Stimulated activated CD4-positive, alpha-beta T cell treated with anti-CD3 and anti-CD28 coated beads, Interleukin-1b, Interleukin-23, amount 100 ng/mL, for 24 hours (primary cell): ENCODE measurements around the gene OR2V2.
"Not testable (repeated sequence)": the region's sequence is repeated elsewhere in the genome, so short reads cannot be mapped to it uniquely, and the experiment has no call there.

Experiments used
- DNase-seq, 4 experiments: peaks; one replicate each; pipeline ENCODE4 v3.0.0-alpha.2; 2020; ENCODE audit warnings: low read depth in 4 of 4, low spot score in 1 of 4

The OR2V2 gene

DNA sequence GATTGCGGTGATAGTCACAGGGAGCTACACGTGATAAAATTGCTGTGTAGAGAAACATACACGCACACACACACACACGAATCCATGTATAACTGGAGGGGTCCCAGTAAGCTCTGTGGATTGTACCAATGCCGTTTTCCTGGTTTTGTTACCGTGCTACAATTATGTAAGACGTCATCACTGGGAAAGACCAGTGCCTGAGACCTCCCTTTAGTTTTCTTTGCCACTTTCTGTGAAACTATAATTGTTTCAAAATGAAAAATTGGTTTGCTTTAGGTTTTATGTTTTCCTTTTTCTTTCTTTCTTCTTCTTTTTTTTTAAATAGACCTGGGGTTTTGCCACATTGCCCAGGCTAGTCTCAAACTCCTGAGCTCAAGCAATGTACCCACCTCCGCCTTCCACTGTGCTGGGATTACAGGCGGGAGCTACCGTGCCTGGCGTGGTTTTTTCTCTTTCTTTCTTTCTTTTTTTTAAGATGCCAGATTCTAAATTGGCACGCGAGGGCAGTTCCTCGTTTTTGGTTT is 21.3 kb downstream of the OR2V2 start:
- DNase-seq = no peak

DNA sequence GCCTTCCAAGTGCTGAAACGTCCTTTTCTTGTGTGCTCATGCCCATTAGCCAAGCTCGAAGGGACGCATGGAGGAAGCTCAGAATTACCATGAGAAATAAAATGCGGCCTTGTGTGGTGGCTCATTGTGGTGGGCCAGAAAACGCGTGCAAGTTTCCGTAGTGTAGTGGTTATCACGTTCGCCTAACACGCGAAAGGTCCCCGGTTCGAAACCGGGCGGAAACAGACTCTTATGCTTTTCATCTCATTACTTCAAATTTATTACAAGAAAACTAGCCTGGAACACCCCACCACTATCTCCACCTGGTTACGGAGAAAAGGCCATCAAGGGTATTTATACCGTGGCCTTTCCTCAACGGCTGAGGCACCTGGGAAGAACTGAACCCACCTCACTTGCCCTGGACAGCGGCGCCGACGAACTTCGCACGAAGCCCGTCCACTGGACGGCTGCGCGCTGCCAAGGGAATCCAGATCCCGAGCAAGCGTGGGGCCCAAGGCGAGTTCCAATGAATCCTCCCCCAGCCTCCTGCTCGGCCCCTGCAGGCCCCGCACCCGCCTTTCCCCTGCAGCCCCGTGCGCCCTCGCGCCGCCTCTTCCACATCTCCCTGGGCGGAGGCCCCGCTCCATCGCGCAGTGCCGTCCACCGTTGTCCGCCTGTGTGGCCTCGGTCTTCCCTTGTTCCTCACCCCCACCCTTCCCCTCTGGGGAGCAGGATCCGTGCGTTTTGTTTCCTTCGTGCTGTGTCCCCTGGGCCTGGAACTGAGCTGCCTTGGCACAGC is 22.3 kb downstream of the OR2V2 start:
- DNase-seq = peak; percentile 45 to 90 (median 88)

DNA sequence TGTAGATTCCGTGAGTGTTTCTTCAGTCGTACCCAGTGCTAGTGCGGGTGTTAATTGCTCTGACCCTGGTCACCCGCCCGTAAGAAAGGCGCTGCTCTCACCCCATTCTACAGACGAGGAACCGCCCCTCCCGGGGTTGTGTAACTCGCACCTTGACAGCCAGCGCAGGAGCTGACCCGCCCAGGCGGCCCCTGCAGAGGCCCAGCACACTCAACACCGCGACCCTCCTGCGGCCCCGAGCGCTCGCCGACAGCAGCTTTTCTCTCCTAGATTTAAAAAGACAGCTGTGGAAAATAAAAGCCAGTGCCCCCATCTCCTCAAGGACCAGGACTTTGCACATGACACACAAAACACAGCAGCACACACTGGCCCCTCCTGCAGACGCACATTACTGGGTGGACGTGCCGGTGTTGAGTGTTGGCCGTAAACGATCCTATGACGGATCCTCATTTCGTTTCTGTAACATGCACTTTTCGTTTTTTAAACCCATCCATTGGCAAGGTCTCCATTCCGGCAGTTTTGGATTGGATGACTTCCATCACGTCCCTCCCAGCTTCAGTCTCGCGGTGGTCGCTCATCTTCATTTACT is 22.9 kb downstream of the OR2V2 start:
- DNase-seq = no peak

DNA sequence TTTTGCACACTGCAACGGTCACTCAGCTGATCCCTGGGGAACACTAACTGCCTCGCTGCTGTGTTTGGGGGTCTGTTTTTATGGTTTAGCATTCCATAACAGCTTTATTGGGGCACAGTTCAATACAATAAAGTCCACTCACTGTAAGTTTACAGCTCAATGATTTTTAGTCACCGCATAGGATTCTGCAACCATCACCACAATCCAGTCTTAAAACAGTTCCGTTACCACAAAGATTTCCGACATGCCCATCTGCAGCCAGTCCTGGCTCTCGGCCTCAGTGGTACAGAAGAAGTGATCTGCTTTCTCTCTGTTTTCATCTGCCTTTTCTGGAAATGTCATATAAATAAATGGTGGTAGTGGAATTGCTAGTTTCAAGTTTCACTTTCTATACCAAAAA is 23.6 kb downstream of the OR2V2 start:
- DNase-seq = no peak

DNA sequence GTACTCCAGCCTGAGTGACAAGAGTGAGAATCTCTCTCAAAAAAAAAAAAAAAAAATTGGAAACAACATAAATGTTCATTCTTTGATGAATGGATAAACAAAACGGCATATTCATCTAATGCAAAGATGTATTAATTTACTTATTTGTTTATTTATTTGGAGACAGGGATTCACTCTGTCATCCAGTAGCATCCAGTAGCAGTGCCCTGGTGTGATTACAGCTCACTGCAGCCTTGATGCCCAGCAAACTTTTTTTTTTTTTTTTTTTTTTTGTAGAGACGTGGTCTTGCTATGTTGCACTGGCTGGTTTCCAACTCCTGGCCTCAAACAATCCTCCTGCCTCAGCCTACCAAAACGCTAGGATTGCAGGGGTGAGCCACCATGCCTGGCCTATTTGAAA is 24.4 kb downstream of the OR2V2 start:
- DNase-seq = no peak

DNA sequence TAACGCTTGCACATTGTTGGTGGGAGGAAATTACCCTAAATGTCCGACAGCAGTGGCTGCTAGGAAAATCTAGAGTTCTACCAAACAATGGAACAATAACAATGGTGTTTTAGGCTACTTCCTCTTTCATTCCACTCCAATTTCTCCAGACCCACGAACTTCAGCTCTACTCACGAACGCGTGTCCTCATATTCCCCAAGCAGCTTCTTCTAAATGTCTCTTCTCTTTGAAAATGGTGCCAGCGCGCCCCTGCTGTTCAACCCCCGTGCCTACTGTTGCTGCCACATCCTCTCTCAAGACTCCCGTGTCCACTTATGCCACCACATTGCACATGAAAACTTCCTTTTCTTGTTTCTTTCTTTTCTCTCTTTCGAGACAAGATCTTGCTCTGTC is 25.6 kb downstream of the OR2V2 start:
- peak in 1 of 4 experiments; percentile 75 for DNase-seq

DNA sequence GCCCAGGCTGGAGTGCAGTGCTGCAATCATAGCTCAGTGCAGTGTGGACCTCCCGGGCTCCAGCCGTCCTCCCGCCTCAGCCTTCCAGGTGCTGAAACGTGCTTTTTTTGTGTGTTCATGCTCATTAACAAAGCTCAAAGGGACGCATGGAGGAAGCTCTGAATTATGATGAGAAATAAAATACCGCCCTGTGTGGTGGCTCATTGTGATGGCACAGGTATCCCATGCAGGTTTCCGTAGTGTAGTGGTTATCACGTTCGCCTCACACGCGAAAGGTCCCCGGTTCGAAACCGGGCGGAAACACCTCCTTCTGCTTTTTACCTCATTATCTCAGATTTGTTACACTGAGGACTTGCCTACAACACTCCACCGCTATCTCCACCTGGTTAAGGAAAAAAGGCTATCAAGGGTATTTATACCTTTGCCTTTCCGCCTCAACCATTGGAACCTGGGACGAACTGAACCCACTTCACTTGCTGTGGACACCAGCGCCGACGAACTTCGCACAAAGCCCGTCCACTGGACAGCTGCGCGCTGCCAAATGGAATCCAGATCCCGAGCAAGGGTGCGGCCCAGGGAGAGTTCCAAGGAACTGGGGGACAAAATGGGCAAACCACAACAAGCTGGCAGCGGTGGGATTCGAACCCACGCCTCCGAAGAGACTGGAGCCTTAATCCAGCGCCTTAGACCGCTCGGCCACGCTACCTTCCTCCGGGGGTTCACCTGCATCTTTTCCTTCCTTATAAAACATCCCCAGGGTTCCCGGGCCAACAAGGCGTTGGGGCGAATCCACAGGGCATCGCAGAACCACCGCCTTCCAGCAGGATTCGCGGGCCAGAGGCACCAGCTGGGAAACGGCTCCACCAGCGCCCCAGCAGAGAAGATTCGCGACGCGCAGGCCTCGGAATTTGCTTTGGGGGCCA is 26.3 kb downstream of the OR2V2 start:
- DNase-seq = peak; percentile 31 to 74 (median 65)

DNA sequence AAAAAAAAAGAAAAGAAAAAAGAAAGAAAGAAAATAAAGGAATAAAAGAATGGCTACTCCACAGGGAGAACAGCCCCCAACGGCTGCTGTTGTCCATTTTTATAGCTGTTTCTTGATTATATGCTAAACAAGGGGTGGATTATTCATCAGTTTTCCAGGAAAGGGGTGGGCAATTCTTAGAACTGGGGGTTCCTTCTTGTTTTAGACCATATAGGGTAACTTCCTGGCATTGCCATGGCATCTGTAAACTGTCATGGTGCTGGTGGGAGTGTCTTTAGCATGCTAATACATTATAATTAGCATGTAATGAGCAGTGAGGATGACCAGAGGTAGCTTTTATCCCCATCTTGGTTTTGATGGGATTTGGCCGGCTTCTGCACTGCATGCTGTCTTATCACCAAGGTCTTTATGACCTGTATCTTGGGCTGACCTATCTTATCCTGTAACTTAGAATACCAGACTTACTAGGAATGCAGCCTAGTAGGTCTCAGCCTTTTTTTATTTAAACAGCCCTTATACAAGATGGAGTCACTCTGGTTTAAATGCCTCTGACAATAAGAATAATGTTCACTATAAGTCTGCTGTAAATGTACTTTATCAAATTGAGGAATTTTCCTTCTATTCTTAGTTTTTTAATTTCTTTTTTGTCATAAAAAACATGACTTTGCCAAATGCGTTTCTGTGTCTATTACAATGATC is 29.0 kb downstream of the OR2V2 start:
- DNase-seq = no peak

DNA sequence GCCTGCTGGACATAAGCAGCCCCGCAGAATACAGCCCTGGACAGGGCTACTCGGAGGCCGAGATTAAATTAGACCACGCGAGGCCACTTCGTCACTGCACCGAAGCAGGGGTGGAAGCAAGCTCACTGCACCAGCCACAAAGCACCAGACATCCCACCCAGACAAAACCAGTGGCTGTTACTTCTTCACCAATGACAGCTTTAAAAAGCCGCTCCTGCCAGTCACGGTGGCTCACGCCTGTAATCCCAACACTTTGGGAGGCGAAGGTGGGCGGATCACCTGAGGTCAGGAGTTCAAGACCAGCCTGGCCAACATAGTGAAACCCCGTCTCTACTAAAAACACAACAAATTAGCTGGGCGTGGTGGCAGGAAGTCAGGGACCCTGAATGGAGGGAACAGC is 30.2 kb downstream of the OR2V2 start:
- DNase-seq = not testable (repeated sequence)

DNA sequence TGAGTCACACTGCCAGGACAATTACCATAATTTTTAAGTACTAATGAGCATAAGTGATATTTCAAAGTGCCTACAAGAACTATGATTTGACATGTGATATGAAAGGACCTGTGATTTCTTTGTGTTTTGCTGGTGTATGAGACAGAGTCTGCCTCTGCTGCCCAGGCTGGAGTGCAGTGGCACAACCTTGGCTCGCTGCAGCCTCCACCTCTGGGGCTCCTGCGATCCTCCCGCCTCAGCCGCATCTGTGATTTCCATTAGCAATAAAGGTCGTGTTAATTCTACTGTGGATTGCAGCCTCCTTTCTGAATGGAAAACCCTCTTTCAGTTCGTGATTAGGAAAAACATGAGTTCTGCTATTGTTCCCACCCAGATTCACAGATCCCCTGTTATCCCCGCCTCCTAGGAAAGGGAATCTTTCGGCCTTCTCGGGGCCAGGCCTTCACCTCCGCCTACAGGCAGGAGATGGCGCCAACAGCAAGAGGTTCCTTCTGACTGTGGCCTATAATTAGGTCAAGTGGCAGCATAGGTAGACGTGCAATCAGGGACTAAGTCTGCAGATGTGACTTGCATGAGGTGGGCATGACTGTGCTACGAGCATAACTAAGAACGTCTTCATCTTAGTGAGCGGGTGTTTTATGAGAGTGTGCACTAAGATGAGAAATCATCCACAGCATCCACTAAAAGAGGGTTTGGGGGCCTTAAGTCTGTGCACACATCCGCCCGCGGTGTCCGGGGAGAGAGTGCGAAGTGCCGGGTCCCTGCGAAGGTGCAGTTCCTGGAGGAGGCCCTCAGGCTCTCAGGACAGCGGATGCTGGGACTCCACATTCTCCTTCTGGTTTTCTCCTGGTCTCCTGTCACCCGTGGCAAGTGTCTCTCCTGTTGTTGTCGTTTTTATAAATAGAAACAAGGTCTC is 34.5 kb downstream of the OR2V2 start:
- DNase-seq = peak in 1 of 4 experiments; percentile 29

DNA sequence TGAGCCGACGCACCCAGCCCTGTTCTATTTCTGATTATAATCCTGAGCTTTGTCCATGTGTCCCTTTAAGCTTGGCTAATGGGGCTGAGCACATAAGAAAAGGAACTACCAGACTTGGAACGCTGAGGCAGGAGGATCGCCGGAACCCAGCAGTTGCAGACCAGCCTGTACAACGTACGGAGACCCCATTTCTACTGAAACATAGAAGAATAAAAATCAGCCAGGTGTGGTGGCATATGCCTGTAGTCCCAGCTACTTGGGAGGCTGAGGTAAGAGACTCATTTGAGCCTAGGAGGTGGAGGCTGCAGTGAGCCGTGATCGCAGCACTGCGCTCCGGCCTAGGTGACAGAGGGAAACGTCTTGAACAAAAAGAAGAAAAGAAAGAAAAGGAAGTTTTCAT is 35.3 kb downstream of the OR2V2 start:
- DNase-seq = no peak

DNA sequence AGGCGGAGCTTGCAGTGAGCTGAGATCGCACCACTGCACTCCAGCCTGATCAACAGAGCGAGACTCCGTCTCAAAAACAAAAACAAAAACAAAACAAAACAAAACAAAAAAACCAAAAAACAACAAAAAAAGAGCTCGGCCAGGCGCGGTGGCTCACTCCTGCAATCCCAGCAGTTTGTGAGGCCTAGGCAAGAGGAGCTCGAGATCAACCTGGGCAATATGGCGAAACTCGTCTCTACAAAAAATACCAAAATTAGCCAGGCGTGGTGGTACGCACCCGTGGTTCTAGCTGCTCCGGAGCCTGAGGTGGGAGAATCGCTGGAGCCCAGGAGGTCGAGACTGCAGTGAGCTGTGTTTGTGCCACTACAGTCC is 37.4 kb downstream of the OR2V2 start:
- no peak for DNase-seq

DNA sequence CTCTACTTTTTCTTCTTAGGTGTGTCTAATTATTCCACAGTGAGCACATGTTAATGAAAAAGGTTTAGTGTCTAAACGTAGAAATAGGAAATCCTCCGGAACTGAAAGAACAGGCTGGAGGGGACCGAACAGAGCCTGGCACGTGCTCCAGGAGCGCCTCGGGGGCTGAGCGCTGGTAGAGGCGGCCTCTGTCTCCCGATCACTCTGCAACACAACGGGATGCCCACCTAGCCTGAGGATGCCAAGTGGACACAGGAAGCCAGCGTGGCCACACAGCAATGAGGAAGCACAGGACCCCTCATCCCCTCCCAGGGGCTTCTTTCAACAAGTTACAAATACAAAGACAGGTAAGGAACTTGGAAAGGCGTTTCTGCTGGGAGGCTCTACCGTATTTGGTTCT is 38.2 kb downstream of the OR2V2 start:
- no peak for DNase-seq

DNA sequence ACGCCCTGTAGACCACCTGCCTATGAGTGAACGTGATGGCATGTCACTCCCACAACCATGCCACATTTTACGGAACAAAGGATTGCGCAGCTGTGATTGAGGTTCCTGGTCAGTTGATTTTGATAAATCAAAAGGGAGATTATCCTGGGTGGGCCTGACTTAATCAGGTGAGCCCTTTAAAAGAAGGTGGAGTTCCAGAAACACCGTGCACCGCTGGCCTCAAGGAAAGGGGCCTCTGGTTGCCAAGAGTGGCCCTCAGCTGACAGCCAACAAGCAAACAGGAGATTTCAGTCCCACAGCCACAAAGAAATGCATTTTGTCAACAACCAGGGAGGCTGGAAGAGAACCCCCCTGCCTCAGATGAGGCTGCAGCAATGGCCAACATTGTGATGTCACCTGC is 38.6 kb downstream of the OR2V2 start:
- DNase-seq = no peak

DNA sequence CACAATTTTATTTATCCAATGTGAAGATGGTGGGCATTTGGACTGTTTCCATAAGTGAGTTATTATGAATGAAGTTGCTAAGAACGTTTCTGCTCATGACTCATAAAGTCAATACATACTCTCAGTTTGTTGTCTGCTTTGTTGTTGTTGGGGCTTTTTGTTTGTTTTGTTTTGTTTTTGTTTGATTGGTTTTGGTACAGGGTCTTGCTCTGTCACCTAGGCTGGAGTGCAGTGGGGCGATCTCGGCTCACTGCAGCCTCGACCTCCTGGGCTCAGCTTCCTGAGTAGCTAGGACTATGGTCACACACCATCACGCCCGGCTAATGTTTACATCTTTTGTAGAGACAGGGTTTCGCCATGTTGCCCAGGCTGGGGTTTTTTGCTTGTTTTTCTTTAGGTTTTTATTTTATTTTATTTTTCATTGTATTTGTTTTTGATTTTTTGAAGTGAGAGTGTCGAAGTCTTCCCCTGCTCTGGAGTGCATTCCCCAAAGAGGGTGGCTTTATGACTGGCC is 39.7 kb downstream of the OR2V2 start:
- DNase-seq = no peak

DNA sequence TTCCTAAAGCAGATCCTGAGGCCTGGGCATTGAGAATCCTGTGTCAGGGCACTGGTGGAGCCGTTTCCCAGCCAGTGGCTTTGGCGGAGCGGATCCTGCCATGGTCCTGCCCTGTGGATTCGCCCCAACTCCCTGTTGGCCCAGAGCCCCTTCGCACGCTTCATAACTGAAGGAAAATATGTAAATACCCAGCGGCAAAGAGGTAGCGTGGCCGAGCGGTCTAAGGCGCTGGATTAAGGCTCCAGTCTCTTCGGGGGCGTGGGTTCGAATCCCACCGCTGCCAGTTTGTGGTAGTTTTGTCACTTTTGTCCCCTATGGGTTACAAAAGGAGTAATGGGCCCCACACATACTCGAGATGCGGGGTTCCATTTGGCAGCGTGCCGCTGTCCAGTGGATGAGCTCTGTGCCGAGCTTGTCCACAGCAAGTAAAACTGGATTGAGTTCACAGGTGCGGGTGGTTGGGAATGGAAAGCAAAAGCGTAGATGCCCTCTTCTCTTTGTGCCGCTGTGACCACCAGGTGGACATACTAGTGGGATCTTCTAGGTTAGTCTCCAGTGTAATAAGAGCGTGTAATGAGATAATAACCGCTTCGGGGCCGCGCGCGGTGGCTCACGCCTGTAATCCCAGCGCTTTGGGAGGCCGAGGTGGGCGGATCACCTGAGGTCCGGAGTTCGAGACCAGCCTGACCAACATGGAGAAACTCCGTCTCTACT is 40.3 kb downstream of the OR2V2 start:
- DNase-seq = peak; percentile 19 to 72 (median 56)

DNA sequence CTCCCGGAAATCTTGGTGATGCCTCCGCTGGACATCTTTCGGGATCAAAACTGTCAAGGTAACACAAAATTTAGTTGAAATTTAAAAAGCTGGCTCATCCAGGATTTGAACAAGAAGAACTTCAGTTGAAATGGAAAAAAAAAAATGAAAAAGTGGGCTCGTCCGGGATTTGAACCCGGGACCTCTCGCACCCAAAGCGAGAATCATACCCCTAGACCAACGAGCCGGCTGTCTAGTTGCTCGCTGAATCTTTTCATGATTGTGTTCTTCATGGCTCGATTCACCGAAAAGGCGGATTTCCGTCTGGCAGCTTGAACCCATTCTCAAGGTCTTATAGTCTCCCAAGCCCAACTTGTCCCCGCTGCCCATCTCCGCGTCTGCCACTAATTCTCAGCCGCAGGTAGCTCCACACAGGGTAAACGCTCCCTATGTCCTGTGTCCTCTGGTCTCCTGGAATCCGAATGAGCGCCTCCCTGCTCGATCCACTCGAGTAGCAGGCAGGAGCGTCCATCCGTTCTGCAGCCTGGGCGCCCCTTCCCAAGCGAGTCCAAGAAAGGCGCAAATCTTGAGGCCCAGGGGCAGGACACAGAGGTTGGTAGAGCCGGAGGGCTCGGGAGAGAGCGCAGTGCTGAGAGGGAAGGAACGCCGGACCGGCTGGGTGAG is 41.4 kb downstream of the OR2V2 start:
- peak; percentile 65 to 80 (median 70) for DNase-seq

DNA sequence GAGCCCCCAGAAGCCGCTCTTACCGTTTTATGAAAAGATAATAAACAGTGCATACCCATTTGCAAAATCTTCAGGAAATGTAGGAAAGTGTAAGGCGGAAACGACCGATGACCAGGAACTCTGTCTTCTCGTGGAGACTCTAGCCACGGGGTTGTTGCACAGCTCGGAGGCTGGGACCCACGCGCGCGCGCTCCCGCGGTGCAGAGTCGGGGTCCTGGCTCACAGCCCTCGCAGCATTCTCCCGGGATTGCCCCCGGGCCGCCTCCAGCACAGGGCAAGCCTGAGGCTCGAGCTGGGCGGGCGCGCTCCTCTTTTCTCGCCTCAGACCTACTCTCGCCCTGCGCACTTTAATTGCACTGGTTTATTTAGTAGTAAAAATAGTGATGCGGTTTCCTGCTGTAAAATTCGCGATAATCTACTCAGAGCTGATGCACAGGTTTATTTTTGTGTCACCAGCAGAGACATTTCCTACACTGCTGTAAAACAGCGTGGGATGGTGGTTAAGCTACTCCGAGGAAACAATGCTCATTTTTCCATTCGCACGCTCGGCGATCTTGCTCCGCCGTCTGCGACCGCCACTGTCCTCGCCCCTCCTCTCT is 42.1 kb downstream of the OR2V2 start:
- peak in 3 of 4 experiments; percentile 24 to 41 (median 32) for DNase-seq
